GM23338 (cell line): ENCODE measurements around the gene RPP21. TPM values are rescaled to one million over a fixed set of nuclear protein-coding genes. Genes with fewer than 3 reads are reported as not detected.

Experiments used
- ATAC-seq: fragments of 200-7000 bp; cut with Tn5 transposase; 3 replicates; pipeline ENCODE4 v1.9.1; 2020
- DNase-seq: peaks from one replicate; pipeline ENCODE4 v3.0.0-alpha.2; 2015; ENCODE audit warnings: low spot score
- H2AFZ ChIP-seq: fragments of 200-600 bp; sonication (generic); 2 replicates; pipeline ENCODE4 v1.8.0; 2016; ENCODE audit warnings: antibody characterized with exemption, mild to moderate bottlenecking, moderate library complexity
- H3F3A ChIP-seq: fragments of 200-600 bp; sonication (generic); replicated peaks from 2 replicates; pipeline ENCODE4 v1.8.0; 2017; ENCODE audit warnings: antibody characterized with exemption, mixed run types, low read depth
- H3K27ac ChIP-seq: fragments of 200-600 bp; sonication (generic); 2 replicates; pipeline ENCODE4 v1.6.1; 2016; ENCODE audit warnings: low read depth
- H3K27me3 ChIP-seq: fragments of 200-600 bp; sonication (generic); 2 replicates; pipeline ENCODE4 v1.8.0; 2016; ENCODE audit warnings: mild to moderate bottlenecking, mixed run types, moderate library complexity; ENCODE audit not compliant: insufficient read depth
- H3K36me3 ChIP-seq: fragments of 200-600 bp; sonication (generic); 2 replicates; pipeline ENCODE4 v1.8.0; 2016; ENCODE audit warnings: mild to moderate bottlenecking; ENCODE audit not compliant: insufficient read depth
- H3K4me1 ChIP-seq: fragments of 200-600 bp; sonication (generic); 2 replicates; pipeline ENCODE4 v1.8.0; 2016; ENCODE audit warnings: mild to moderate bottlenecking, moderate library complexity; ENCODE audit not compliant: insufficient read depth
- H3K4me2 ChIP-seq: fragments of 200-600 bp; sonication (generic); 2 replicates; pipeline ENCODE4 v1.7.1; 2017; ENCODE audit warnings: mixed run types
- H3K4me3 ChIP-seq: fragments of 200-600 bp; sonication (generic); 2 replicates; pipeline ENCODE4 v1.6.1; 2016; ENCODE audit warnings: mixed run types
- H3K79me2 ChIP-seq: fragments of 200-600 bp; sonication (generic); replicated peaks from 2 replicates; pipeline ENCODE4 v1.8.0; 2017; ENCODE audit warnings: mild to moderate bottlenecking; ENCODE audit not compliant: insufficient read depth
- H3K9me2 ChIP-seq: fragments of 200-600 bp; sonication (generic); 2 replicates; pipeline ENCODE4 v1.8.0; 2017; ENCODE audit not compliant: insufficient read depth
- H4K20me1 ChIP-seq: fragments of 200-600 bp; sonication (generic); replicated peaks from 2 replicates; pipeline ENCODE4 v1.8.0; 2017; ENCODE audit warnings: mild to moderate bottlenecking; ENCODE audit not compliant: insufficient read depth
- H3K27ac Mint-ChIP-seq: 2 replicates; pipeline ENCODE4 v1.8.0; 2020; ENCODE audit warnings: inconsistent platforms, mild to moderate bottlenecking, moderate library complexity, mixed read lengths
- H3K27me3 Mint-ChIP-seq: 3 replicates; pipeline ENCODE4 v1.8.0; 2022; ENCODE audit warnings: low read depth, mild to moderate bottlenecking, moderate library complexity, mixed read lengths, inconsistent platforms; ENCODE audit not compliant: insufficient read depth, poor library complexity
- H3K36me3 Mint-ChIP-seq: 3 replicates; pipeline ENCODE4 v1.8.0; 2021; ENCODE audit warnings: low read depth, mild to moderate bottlenecking, inconsistent platforms, moderate library complexity, mixed read lengths
- H3K4me1 Mint-ChIP-seq: 3 replicates; pipeline ENCODE4 v1.8.0; 2020; ENCODE audit warnings: mild to moderate bottlenecking, inconsistent platforms, mixed read lengths
- H3K4me3 Mint-ChIP-seq: 3 replicates; pipeline ENCODE4 v1.8.0; 2021; ENCODE audit warnings: moderate library complexity, mild to moderate bottlenecking, inconsistent platforms, mixed read lengths
- H3K9me3 Mint-ChIP-seq: 3 replicates; pipeline ENCODE4 v1.8.0; 2020; ENCODE audit warnings: moderate library complexity, mild to moderate bottlenecking, inconsistent platforms, mixed read lengths
- CREB1 ChIP-seq: fragments of 250-450 bp; sonication (Bioruptor Pico); IDR thresholded peaks from 2 replicates; pipeline ENCODE4 v1.5.0; 2020; ENCODE audit warnings: low read depth, mild to moderate bottlenecking, moderate library complexity
- CTCF ChIP-seq, 2 experiments: fragments of 200-600 bp in 1 of 2; sonication (generic) in 1 of 2; conservative IDR thresholded peaks; 2 replicates each; pipeline versions ENCODE4 v1.5.1 to v1.6.1; 2016 to 2017; ENCODE audit warnings: antibody characterized with exemption in 2 of 2, low read depth in 2 of 2, mild to moderate bottlenecking in 2 of 2, moderate library complexity in 1 of 2
- ETS1 ChIP-seq: IDR thresholded peaks from 2 replicates; pipeline ENCODE4 v1.6.1; 2016; ENCODE audit warnings: antibody characterized with exemption
- EZH2 ChIP-seq: fragments of 200-600 bp; sonication (generic); IDR thresholded peaks from one replicate; pipeline ENCODE4 v1.8.0; 2017; ENCODE audit warnings: antibody characterized with exemption, mild to moderate bottlenecking, low read depth; ENCODE audit not compliant: unreplicated experiment
- EZH2phosphoT487 ChIP-seq: fragments of 200-600 bp; sonication (generic); IDR thresholded peaks from one replicate; pipeline ENCODE4 v1.8.1; 2018; ENCODE audit warnings: antibody characterized with exemption; ENCODE audit not compliant: unreplicated experiment
- JUNB ChIP-seq: IDR thresholded peaks from one replicate; pipeline ENCODE4 v1.6.1; 2016; ENCODE audit warnings: antibody characterized with exemption; ENCODE audit not compliant: unreplicated experiment
- NANOG ChIP-seq: IDR thresholded peaks from 2 replicates; pipeline ENCODE4 v1.6.1; 2016; ENCODE audit warnings: antibody characterized with exemption, borderline replicate concordance
- POLR2AphosphoS5 ChIP-seq: IDR thresholded peaks from 2 replicates; pipeline ENCODE4 v1.6.1; 2016; ENCODE audit warnings: antibody characterized with exemption, low read depth
- REST ChIP-seq: IDR thresholded peaks from one replicate; pipeline ENCODE4 v1.6.1; 2018; ENCODE audit warnings: antibody characterized with exemption; ENCODE audit not compliant: unreplicated experiment
- STAT1 ChIP-seq: IDR thresholded peaks from one replicate; pipeline ENCODE4 v1.6.1; 2016; ENCODE audit warnings: antibody characterized with exemption; ENCODE audit not compliant: unreplicated experiment
- ZNF114 ChIP-seq: fragments of 250-450 bp; sonication (Bioruptor Pico); IDR thresholded peaks from 2 replicates; pipeline ENCODE4 v1.5.0; 2020; ENCODE audit warnings: mild to moderate bottlenecking, moderate library complexity
- ZNF331 ChIP-seq: fragments of 250-450 bp; sonication (Bioruptor Pico); IDR thresholded peaks from 2 replicates; pipeline ENCODE4 v1.5.0; 2020; ENCODE audit warnings: low read depth, mild to moderate bottlenecking, moderate library complexity
- ZNF462 ChIP-seq: fragments of 250-450 bp; sonication (Bioruptor Pico); IDR thresholded peaks from 2 replicates; pipeline ENCODE4 v1.5.0; 2020; ENCODE audit warnings: mild to moderate bottlenecking, moderate library complexity
- polyA plus RNA-seq: library from polyadenylated mRNA; unstranded; fragments of >200 nt; fragmentation: Nextera tagmentation; extraction: Ambion mirVana; gene quantifications from 2 replicates; pipeline ENCODE4 v1.2.1, GENCODE V29; 2016
- total RNA-seq: library from RNA; depleted of rRNA; stranded (reverse); fragments of >200 nt; shearing (Covaris generic); gene quantifications from 2 replicates; pipeline ENCODE4 v1.2.3, GENCODE V29; 2014

Gene RPP21
- total and polyA plus RNA-seq, 2 experiments from 2014 or later = 63.7 to 161 TPM

GRCh38 chr6:30380464-30380863 is 35.5 kb downstream of the RPP21 start:
- H3K27me3 Mint-ChIP-seq = peaks cover 5% of the 10 kb centered on the region
- H3K27ac Mint-ChIP-seq = no peak overlapping the region
- H3K9me3 Mint-ChIP-seq = no peaks in the 10 kb centered on the region
- H3K4me3 Mint-ChIP-seq = no peak overlapping the region
- H3K4me3 ChIP-seq = no peak overlapping the region
- H3F3A ChIP-seq = no peaks in the 10 kb centered on the region
- H3K4me2 ChIP-seq = no peak overlapping the region
- H3K27ac ChIP-seq = no peak overlapping the region
- no peaks in the 10 kb centered on the region for H3K9me2 ChIP-seq
- H3K27me3 ChIP-seq = no peaks in the 10 kb centered on the region; the same call in 1 of the 2 replicates
- no peaks in the 10 kb centered on the region for H4K20me1 ChIP-seq
- DNase-seq = no peak
- ATAC-seq = no peak
- no peaks in the 10 kb centered on the region for H3K79me2 ChIP-seq
- no peak for TF ChIP-seq ZNF462 (CRISPR knock-in tag)
- no peak for TF ChIP-seq ETS1
- no peak for TF ChIP-seq ZNF331 (CRISPR knock-in tag)
- TF ChIP-seq REST = no peak
- TF ChIP-seq EZH2phosphoT487 = no peak
- TF ChIP-seq CTCF (conservative IDR thresholded peaks at IDR 0.05; ENCODE audit: low read depth in 2 of 2) = no peak
- TF ChIP-seq STAT1 = no peak
- no peak for TF ChIP-seq JUNB
- no peak for TF ChIP-seq ZNF114 (CRISPR knock-in tag)
- no peak for TF ChIP-seq NANOG
- no peak for TF ChIP-seq POLR2AphosphoS5
- no peak for TF ChIP-seq CREB1
- TF ChIP-seq EZH2 = no peak
- no peaks in the 10 kb centered on the region for H3K4me1 Mint-ChIP-seq
- no peaks in the 10 kb centered on the region for H3K36me3 ChIP-seq
- H3K36me3 Mint-ChIP-seq = no peaks in the 10 kb centered on the region
- H2AFZ ChIP-seq = no peak overlapping the region
- no peaks in the 10 kb centered on the region for H3K4me1 ChIP-seq
